Bronchial epithelial cell (primary cell): ENCODE data around the gene CELF4. TPM values are rescaled to one million over a fixed set of nuclear protein-coding genes. Genes with fewer than 3 reads are reported as not detected.

Experiments used
- DNase-seq: peaks from one replicate; pipeline ENCODE4 v3.0.0-alpha.2; 2010; ENCODE audit warnings: low read depth
- FAIRE-seq: peaks from 2 replicates; lab custom pipeline; 2011; peaks lifted over from hg19 to GRCh38; lab: Jason Lieb, UNC
- H3K27me3 ChIP-seq: 2 replicates; pipeline ENCODE4 v1.5.1; 2011; ENCODE audit warnings: low read length; ENCODE audit not compliant: control insufficient read depth, insufficient read depth
- H3K36me3 ChIP-seq: 2 replicates; pipeline ENCODE4 v1.5.1; 2011; ENCODE audit warnings: low read length; ENCODE audit not compliant: control insufficient read depth, insufficient read depth
- H3K4me3 ChIP-seq: 2 replicates; pipeline ENCODE4 v1.5.1; 2011; ENCODE audit warnings: mild to moderate bottlenecking, low read depth, low read length, control low read depth
- CTCF ChIP-seq: IDR thresholded peaks from 2 replicates; pipeline ENCODE4 v1.5.1; 2011; ENCODE audit warnings: mild to moderate bottlenecking, moderate library complexity, low read length, control low read depth, inconsistent platforms; ENCODE audit not compliant: insufficient read depth, severe bottlenecking
- total RNA-seq: library from RNA; depleted of rRNA; stranded (reverse); fragments of >200 nt; gene quantifications from 2 replicates; pipeline ENCODE4 v1.2.1, GENCODE V29; 2014

CELF4 gene
- total RNA-seq, 1 donor from 2014 or later: not detected

GRCh38 chr18:37524139-37524497 lies 41.5 kb downstream of the CELF4 start:
- no peak for TF ChIP-seq CTCF
- peaks cover 17% of the 10 kb centered on the region for H3K27me3 ChIP-seq
- H3K4me3 ChIP-seq: no peak overlapping the region
- no peak for DNase-seq
- no peak for FAIRE-seq
- no peaks in the 10 kb centered on the region for H3K36me3 ChIP-seq

- H3K27me3 ChIP-seq: peaks cover 16% of the 10 kb centered on the region
- no peak for FAIRE-seq
Measured at GRCh38 chr18:37521510-37522465, 43.8 kb downstream of the CELF4 start.

DNA sequence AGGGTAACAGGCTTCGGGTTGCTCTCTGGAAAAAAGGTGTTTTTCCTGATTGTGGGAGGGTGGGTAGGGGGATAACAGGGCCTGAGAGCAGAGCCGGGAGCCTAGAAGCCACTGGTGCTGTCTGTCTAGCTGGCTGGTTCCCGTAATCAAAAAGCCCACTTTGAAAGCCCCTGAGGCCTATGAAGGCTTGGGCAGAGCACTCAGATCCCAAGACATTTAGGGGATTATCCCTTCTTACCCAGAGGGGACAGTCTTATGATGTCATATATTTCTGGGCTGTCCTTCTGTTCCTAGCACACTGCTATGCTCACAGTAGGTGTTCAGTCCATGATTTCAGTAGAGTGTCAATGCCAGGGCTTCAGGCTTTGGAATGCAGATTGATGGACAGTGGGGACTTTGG lies 45.1 kb downstream of the CELF4 start:
- FAIRE-seq: no peak
- H3K36me3 ChIP-seq: no peaks in the 10 kb centered on the region
- no peak for TF ChIP-seq CTCF
- no peak overlapping the region for H3K4me3 ChIP-seq
- DNase-seq: no peak
- peaks cover 10% of the 10 kb centered on the region for H3K27me3 ChIP-seq

More at GRCh38 chr18:37521510-37522465, 43.8 kb downstream of the CELF4 start:
- no peak for TF ChIP-seq CTCF
- Histone ChIP-seq H3K4me3 (no peak overlapping the region), H3K36me3 (no peaks in the 10 kb centered on the region)
- no peak for DNase-seq

DNA sequence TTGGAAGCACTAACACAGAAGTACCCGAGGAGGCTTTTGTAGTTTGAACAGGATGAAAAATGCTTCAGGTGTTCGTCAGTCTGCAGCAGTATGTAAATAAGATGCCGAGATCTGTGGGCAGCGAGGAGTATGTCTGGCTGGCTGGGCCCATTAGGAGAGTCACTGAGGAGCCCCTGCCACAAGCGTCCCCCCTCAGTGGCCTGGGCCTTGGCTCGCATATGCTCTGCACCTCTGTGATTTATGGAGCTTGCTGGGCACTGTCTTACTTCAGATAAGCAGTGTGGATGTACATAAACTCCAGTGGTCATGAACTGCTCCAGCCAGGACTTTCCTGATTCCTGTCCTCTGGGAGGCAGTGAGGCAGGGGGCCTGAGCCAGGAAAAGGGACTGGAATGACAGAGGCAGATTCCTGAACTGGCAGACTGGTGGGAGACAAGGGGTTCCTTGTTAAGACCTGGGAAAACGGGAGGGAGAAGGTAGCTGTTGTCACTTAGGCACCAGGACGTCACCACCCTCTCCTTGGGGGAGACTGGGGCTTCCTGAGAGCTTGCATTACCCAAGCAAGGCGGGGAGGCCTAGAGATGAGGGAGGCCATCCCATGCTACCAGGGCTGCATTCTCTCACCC lies 46.0 kb downstream of the CELF4 start:
- Histone ChIP-seq H3K4me3 (no peak overlapping the region), H3K36me3 (no peaks in the 10 kb centered on the region), H3K27me3 (peaks cover 5% of the 10 kb centered on the region)
- no peak for TF ChIP-seq CTCF
- DNase-seq (no peak), FAIRE-seq (no peak)

DNA sequence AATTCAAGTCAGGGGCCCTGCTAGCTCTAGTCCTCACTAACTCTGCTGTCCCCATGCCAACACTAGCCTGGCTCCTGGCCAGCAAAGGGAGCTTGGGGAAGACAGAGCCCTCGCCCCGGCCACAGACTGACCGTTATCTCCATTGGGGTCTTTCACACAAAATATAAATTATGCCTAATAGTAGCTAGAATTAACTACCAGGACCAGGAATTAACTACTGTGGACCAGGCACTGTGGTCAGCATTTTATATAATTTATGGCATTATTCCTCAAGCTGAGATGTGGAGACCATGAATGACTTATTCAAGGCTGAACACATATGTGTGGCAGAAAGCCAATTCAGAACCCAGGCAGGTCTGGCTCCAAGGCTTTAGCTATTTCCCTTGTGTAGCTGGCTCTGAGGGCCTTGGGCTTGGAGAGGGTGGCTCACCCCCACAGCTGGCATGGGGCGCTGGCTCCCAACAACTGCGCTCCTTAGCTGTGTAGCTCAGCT lies 49.2 kb downstream of the CELF4 start:
- TF ChIP-seq CTCF: no peak
- FAIRE-seq (no peak), DNase-seq (no peak)
- H3K27me3 ChIP-seq: peaks cover 1% of the 10 kb centered on the region
- no peaks in the 10 kb centered on the region for H3K36me3 ChIP-seq
- no peak overlapping the region for H3K4me3 ChIP-seq
